ENCODE measurements around the gene SCN4A. TPM values are rescaled to one million over a fixed set of nuclear protein-coding genes. Genes with fewer than 3 reads are reported as not detected.

Gene SCN4A
- total RNA-seq, 1 donor from 2014 or later = 0.78 TPM

DNA sequence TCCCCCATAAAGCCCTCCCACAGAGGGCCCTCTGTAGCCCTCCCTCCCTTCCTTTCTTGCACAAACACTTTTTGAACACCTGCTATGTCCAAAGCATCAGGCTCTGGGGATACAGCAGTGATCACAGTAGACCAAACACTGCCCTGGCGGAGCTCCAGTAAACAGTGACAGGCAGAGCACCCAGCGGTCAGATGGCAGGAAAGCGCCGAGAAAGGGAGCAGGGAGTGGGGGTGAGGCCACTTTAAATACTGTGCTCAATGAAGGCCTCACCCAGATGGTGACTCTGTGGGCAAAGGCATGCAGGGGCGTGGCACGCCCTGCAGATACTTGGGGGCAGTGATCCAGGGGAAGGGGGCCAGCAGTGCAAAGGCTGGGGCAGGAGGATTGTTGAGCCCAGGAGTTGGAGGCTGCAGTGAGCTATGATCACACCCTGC lies 33.0 kb upstream of the SCN4A start:
- no peak for DNase-seq
- POLR2A ChIA-PET = no interaction called here

DNA sequence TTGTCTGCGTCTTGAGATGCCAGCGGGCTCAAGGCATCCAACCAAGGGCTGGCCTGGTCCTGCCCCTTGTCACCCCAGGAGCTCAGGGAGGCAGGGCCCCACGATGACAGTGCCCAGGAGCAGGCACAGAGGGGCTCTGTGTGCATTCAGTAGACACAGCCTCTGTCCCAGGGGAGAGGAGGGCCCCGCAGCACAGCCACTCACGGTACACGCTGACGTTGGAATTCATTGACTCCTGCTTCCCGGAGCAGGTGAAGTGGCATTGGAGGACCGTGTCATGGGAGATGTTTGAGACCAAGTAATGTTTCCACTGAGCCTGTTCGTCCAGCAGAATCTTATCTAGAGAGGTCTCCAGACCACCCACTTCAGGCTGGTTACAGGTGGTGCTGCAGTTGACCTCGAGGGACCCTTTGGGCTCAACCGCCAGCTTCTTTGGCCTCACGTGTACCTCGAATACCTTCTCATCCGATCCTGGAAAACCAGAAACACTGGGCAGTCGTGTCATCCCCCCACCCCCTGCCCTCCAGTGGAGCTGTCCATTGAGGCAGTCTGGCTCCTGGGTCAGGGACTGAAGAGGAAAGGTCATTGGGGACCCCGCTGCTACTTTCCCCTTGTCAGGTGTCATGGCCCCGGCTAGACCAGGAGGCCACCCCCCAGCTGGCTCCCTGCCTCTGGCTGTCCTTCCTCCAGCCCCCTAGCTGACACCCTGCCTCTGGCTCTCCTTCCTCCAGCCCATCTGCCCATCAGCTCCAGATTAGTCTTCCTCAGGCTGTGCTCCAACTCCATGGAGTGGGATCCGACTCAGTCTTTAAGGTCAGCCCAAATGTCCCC lies 32.4 kb upstream of the SCN4A start:
- intact Hi-C loops (cut with micrococcal nuclease) = no loop called here
- Mint-ChIP-seq H3K4me1 (peaks cover 39% of the 10 kb centered on the region), H3K4me3 (no peak overlapping the region), H3K9me3 (no peaks in the 10 kb centered on the region), H3K36me3 (ENCODE audit: low read depth) (peaks cover 63% of the 10 kb centered on the region), H3K27me3 (no peaks in the 10 kb centered on the region), H3K27ac (no peak overlapping the region)
- POLR2A ChIA-PET = interaction anchor here (0.6 kb wide), 1 partner anchor 27 kb away, joined by 3 read pairs; no protein-coding TSS in a partner anchor
- DNase-seq = no peak
- CTCF ChIA-PET = interaction anchor here (0.8 to 2.6 kb wide), 2 partner anchors 25 to 129 kb away, joined by 3 to 7 read pairs; no protein-coding TSS in a partner anchor
- ATAC-seq (ENCODE audit: low read depth) = no peak
- TF ChIP-seq, protein P1, sequence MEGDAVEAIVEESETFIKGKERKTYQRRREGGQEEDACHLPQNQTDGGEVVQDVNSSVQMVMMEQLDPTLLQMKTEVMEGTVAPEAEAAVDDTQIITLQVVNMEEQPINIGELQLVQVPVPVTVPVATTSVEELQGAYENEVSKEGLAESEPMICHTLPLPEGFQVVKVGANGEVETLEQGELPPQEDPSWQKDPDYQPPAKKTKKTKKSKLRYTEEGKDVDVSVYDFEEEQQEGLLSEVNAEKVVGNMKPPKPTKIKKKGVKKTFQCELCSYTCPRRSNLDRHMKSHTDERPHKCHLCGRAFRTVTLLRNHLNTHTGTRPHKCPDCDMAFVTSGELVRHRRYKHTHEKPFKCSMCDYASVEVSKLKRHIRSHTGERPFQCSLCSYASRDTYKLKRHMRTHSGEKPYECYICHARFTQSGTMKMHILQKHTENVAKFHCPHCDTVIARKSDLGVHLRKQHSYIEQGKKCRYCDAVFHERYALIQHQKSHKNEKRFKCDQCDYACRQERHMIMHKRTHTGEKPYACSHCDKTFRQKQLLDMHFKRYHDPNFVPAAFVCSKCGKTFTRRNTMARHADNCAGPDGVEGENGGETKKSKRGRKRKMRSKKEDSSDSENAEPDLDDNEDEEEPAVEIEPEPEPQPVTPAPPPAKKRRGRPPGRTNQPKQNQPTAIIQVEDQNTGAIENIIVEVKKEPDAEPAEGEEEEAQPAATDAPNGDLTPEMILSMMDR (IDR thresholded peaks at IDR 0.05) = no peak

More for the DNA sequence above, 33.0 kb upstream of the SCN4A start:
- no peaks in the 10 kb centered on the region for H3K9me3 Mint-ChIP-seq
- CTCF ChIA-PET = interaction anchor here (0.8 to 2.6 kb wide), 2 partner anchors 24 to 128 kb away, joined by 3 to 7 read pairs; no protein-coding TSS in a partner anchor
- ATAC-seq (ENCODE audit: low read depth) = no peak
- no peak overlapping the region for H3K4me3 Mint-ChIP-seq
- no peaks in the 10 kb centered on the region for H3K27me3 Mint-ChIP-seq
- H3K36me3 Mint-ChIP-seq (ENCODE audit: low read depth) = peaks cover 70% of the 10 kb centered on the region
- H3K27ac Mint-ChIP-seq = peak overlapping the region; percentile 44
- intact Hi-C loops (cut with micrococcal nuclease) = no loop called here
- TF ChIP-seq, protein P1 (IDR thresholded peaks at IDR 0.05) = no peak
- H3K4me1 Mint-ChIP-seq = peaks cover 41% of the 10 kb centered on the region

DNA sequence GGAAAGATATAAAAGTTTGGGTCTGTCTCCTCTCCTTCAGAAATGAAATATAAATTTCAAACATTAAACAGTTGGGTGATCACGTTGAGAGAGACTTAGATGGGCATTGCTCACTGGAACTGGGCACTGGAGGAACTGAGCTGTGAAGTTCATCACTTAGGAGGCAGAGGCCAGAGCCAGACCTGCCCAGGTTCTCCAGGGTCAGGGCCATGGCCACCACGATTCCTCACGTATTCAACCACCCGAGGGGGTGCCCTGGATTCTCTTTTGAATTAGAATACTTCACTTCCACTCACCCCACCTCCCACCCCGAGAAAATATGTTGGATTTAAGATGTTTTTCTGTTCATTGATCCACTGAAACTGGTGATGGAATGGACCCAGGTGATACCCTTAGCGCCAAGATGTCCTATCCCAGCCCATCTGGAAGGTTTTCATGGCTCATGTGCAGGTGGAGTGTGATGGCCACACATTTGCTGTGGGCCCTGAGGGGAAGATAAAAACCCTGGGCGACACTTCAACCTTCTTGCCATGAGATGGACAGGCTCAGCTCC lies 31.6 kb upstream of the SCN4A start:
- H3K4me1 Mint-ChIP-seq = peaks cover 35% of the 10 kb centered on the region
- H3K27me3 Mint-ChIP-seq = peaks cover 2% of the 10 kb centered on the region
- no peak overlapping the region for H3K27ac Mint-ChIP-seq
- TF ChIP-seq, protein P1 (IDR thresholded peaks at IDR 0.05) = no peak
- ATAC-seq (ENCODE audit: low read depth) (no peak), DNase-seq (no peak)
- intact Hi-C loops (cut with micrococcal nuclease) = no loop called here
- CTCF ChIA-PET = interaction anchor here (2.6 kb wide), 1 partner anchor 130 kb away, joined by 7 read pairs; no protein-coding TSS in a partner anchor
- no peaks in the 10 kb centered on the region for H3K9me3 Mint-ChIP-seq
- H3K36me3 Mint-ChIP-seq (ENCODE audit: low read depth) = peaks cover 57% of the 10 kb centered on the region
- no peak overlapping the region for H3K4me3 Mint-ChIP-seq
- POLR2A ChIA-PET = no interaction called here

DNA sequence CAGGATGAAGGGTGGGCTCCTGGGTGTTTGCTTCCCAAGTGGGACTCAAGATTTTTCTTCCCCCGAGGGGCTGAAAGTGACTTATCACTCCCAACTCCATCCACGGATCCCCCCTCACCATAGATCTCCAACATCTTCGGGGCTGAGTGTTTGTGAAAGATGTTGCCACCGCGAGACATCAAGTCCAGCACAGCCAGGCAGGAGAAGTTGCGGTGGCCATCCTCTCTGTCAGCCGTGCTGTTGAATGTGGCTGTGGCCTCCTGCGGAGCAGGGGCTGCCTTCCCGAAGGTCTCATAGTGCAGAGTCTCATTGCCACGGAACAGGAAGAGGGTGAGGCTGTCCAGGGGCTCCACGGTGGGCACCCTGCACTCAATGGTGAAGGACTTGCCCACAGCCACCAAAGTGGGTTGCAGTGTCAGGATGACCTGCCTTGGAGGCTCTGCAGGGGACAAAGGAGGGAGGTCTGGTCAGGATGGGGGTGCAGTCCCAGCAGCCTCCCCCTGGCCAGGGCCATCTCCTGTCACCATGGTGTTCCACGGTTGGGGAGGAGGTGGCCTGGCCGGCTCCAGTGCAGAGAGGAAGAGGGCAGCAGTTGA lies 30.9 kb upstream of the SCN4A start:
- H3K4me3 Mint-ChIP-seq = no peak overlapping the region
- intact Hi-C loops (cut with micrococcal nuclease) = no loop called here
- no peaks in the 10 kb centered on the region for H3K9me3 Mint-ChIP-seq
- ChIA-PET POLR2A (no interaction called here), CTCF (no interaction called here)
- H3K27me3 Mint-ChIP-seq = peaks cover 4% of the 10 kb centered on the region
- ATAC-seq (ENCODE audit: low read depth) = no peak
- peak overlapping the region; percentile 50 for H3K27ac Mint-ChIP-seq
- peak; percentile 11 for DNase-seq
- H3K36me3 Mint-ChIP-seq (ENCODE audit: low read depth) = peaks cover 51% of the 10 kb centered on the region
- H3K4me1 Mint-ChIP-seq = peaks cover 35% of the 10 kb centered on the region
- TF ChIP-seq, protein P1 (IDR thresholded peaks at IDR 0.05) = no peak
